Heart left ventricle (tissue), 16 donors: Measurements from ENCODE around the gene CD244. TPM values are rescaled to one million over a fixed set of nuclear protein-coding genes. Genes with fewer than 3 reads are reported as not detected.

Experiments
- ATAC-seq, 4 donors: fragments of 200-7000 bp; cut with Tn5 transposase; one replicate each; pipeline ENCODE4 v1.9.1; 2020 to 2022; ENCODE audit warnings: moderate library complexity in 4 of 4, mild to moderate bottlenecking in 3 of 4, moderate number of reproducible peaks in 1 of 4
- DNase-seq, 5 donors: peaks; one replicate each; pipeline ENCODE4 v3.0.0-alpha.2; 2020
- H3K27ac ChIP-seq, 12 donors: fragments of 200-600 bp; sonication (generic) in 4 of 12; one replicate each; pipeline versions ENCODE4 v1.5.0 to v1.8.0; 2016 to 2022; ENCODE audit warnings: mild to moderate bottlenecking in 2 of 12
- H3K27me3 ChIP-seq, 9 donors: fragments of 200-600 bp; sonication (generic) in 2 of 9; one replicate each; pipeline versions ENCODE4 v1.5.1 to v1.8.0; 2016 to 2022; ENCODE audit warnings: mild to moderate bottlenecking in 3 of 9
- H3K36me3 ChIP-seq, 9 donors: fragments of 200-600 bp; sonication (generic) in 2 of 9; one replicate each; pipeline versions ENCODE4 v1.5.0 to v1.8.0; 2018 to 2022; ENCODE audit warnings: mild to moderate bottlenecking in 2 of 9
- H3K4me1 ChIP-seq, 12 donors: fragments of 200-600 bp; sonication (generic) in 4 of 12; one replicate each; pipeline versions ENCODE4 v1.5.0 to v1.8.0; 2016 to 2022; ENCODE audit warnings: mild to moderate bottlenecking in 3 of 12
- H3K4me3 ChIP-seq, 12 donors: fragments of 200-600 bp; sonication (generic) in 4 of 12; one replicate each; pipeline versions ENCODE4 v1.5.0 to v1.8.0; 2017 to 2022; ENCODE audit warnings: mild to moderate bottlenecking in 9 of 12, moderate library complexity in 4 of 12
- H3K9me3 ChIP-seq, 12 donors: fragments of 200-600 bp; sonication (generic) in 4 of 12; one replicate each; pipeline versions ENCODE4 v1.5.0 to v1.8.0; 2016 to 2022; ENCODE audit warnings: mild to moderate bottlenecking in 1 of 12
- POLR2A ChIP-seq, 2 donors: fragments of 450-650 bp; IDR thresholded peaks; one replicate each; pipeline ENCODE4 v1.6.1; 2017; ENCODE audit warnings: antibody characterized with exemption in 2 of 2, mild to moderate bottlenecking in 2 of 2, moderate library complexity in 2 of 2
- WGBS, 4 donors: extraction: QIAGEN DNeasy Blood & Tissue Kit in 2 of 4; methylation state at CpG; one replicate each; pipeline versions ENCODE4 v1.1.5 to v1.1.7; 2013 to 2018; 5-methylcytosine and 5-hydroxymethylcytosine counted together
- intact Hi-C, 10 donors: fragments of 100-400 bp; cut with DNase I; formaldehyde crosslinking; loops; one replicate each; pipeline versions ENCODE4 v1.11.1 to v1.14.2; 2022
- polyA plus RNA-seq, 2 donors: library from polyadenylated mRNA; stranded (reverse); fragments of 200-250 nt; gene quantifications; one replicate each; pipeline ENCODE4 v1.2.3, GENCODE V29; 2013
- total RNA-seq, 9 donors: library from RNA; depleted of rRNA in 2 of 9; stranded (reverse); fragments of >200 nt in 2 of 9; fragmentation: NEBNext Ultra II Directional in 3 of 9; extraction: Animal tissue kit (Norgen Biotek cat#: 25700) in 3 of 9; gene quantifications; one replicate each; pipeline versions ENCODE4 v1.1.0 to v1.2.4, GENCODE V29; 2016 to 2023
- TF ChIP-seq, protein P1 (sequence below), 12 donors: fragments of 200-600 bp; sonication (generic) in 4 of 12; IDR thresholded peaks; one replicate each; pipeline versions ENCODE4 v1.5.0 to v1.8.0; 2018 to 2022; ENCODE audit warnings: antibody characterized with exemption in 12 of 12, mild to moderate bottlenecking in 5 of 12
- donor health status: ischemic (EF 13 %, LVEDD 7.1; RV severe dilation, severe dysfunction).
- donor health status: healthy with polysubstance abuse.
- donor health status: DM: no; HTN: yes; CAD: no.
- donor health status: DM: no; HTN: no; CAD: no.
- donor health status: ischemic (EF 25% LVEDD 6.9; RV normal size, moderate dysfunction).
- donor health status: ischemic (EF 25% LVEDD 5.7; RV mildly dilated, moderate dysfunction).
- donor health status: healthy.
- donor health status: DM: yes; HTN: yes; CAD: no.
- donor health status: ischemic (EF 35%, LVEDD 5.7; RV mildly dilated, moderate dysfunction).
- donor health status: nonischemic (EF 11% LVEDD 7.7; RV severe dilation, severe dysfunction).
- donor health status: DM: yes; HTN: yes; CAD: no.
- donor health status: PGD.
- donor health status: ischemic (EF 29% LVEDD 5.4; RV normal size, mild dysfunction).
- donor health status: nonischemic (EF 23%, LVEDD 6.1; RV moderate dilation, normal function).

Gene CD244
- total and polyA plus RNA-seq, 11 donors: 0.08 to 2.2 (median 0.29) TPM; not detected in 5

DNA sequence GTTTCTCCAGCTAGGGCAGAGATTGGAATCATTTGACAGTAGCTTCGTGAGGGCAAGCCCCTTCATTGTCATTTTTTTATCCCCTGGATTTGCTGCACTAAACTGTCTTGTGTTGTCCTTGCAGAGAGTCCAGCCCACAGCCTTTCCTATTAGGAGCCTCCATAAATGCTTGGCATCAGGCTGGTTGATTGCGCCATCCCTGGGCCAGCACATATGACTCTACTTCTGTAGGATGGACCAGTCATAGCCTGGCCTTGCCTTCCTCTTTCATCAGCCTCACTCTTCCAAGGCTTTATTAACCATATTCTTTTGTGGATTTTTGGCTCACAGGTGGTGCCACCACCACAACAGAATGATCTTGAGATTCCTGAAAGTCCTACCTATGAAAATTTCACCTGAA, 35.3 kb downstream of the CD244 start:
- TF ChIP-seq, protein P1, sequence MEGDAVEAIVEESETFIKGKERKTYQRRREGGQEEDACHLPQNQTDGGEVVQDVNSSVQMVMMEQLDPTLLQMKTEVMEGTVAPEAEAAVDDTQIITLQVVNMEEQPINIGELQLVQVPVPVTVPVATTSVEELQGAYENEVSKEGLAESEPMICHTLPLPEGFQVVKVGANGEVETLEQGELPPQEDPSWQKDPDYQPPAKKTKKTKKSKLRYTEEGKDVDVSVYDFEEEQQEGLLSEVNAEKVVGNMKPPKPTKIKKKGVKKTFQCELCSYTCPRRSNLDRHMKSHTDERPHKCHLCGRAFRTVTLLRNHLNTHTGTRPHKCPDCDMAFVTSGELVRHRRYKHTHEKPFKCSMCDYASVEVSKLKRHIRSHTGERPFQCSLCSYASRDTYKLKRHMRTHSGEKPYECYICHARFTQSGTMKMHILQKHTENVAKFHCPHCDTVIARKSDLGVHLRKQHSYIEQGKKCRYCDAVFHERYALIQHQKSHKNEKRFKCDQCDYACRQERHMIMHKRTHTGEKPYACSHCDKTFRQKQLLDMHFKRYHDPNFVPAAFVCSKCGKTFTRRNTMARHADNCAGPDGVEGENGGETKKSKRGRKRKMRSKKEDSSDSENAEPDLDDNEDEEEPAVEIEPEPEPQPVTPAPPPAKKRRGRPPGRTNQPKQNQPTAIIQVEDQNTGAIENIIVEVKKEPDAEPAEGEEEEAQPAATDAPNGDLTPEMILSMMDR (IDR thresholded peaks at IDR 0.05): no peak
- TF ChIP-seq POLR2A (IDR thresholded peaks at IDR 0.05): no peak
- H3K27me3 ChIP-seq: peaks cover 0 to 9% (median 0%) of the 10 kb centered on the region in 9 donors
- no peaks in the 10 kb centered on the region for H3K9me3 ChIP-seq
- no peak overlapping the region for H3K4me3 ChIP-seq
- no peak for DNase-seq
- H3K36me3 ChIP-seq: no peaks in the 10 kb centered on the region
- no peaks in the 10 kb centered on the region for H3K4me1 ChIP-seq
- 89 to 97% (median 92%) methylated on average over 2 of the region's 2 CpGs for WGBS, 4 donors
- intact Hi-C loops: loop anchor here in 1 of 10 donors (10.0 kb wide), 1 partner anchor 153 kb away; no protein-coding TSS in a partner anchor
- no peak overlapping the region for H3K27ac ChIP-seq
- no peak for ATAC-seq

DNA sequence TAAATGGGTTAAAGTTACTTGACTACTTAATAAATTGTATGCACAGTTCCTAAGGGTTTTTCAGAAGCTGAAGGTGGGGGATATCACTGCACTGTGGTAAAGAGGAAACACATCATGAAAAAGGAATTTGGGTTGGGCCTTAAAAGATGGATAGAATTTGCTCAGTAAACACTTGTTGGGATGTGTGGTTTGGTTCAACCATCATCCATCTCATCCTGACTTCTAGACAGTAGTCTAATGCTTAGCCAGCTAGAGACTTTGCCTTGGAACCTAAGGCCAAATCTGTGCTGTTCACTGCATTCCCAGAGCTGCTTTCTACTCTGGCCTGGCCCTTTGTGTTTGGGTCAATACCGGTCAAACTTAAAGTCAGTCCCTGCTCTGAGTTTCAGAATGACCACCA, 36.1 kb downstream of the CD244 start:
- 88 to 95% (median 93%) methylated on average over 1 of the region's 1 CpG for WGBS, 4 donors
- Histone ChIP-seq H3K36me3 (no peaks in the 10 kb centered on the region), H3K27me3 (peaks cover 0 to 3% (median 0%) of the 10 kb centered on the region in 9 donors), H3K4me1 (no peaks in the 10 kb centered on the region), H3K27ac (no peak overlapping the region), H3K4me3 (no peak overlapping the region), H3K9me3 (no peaks in the 10 kb centered on the region)
- ATAC-seq (no peak), DNase-seq (no peak)
- intact Hi-C loops: loop anchor here in 1 of 10 donors (10.0 kb wide), 1 partner anchor 152 kb away; no protein-coding TSS in a partner anchor
- no peak for TF ChIP-seq POLR2A (IDR thresholded peaks at IDR 0.05)
- TF ChIP-seq, protein P1 (IDR thresholded peaks at IDR 0.05): no peak

DNA sequence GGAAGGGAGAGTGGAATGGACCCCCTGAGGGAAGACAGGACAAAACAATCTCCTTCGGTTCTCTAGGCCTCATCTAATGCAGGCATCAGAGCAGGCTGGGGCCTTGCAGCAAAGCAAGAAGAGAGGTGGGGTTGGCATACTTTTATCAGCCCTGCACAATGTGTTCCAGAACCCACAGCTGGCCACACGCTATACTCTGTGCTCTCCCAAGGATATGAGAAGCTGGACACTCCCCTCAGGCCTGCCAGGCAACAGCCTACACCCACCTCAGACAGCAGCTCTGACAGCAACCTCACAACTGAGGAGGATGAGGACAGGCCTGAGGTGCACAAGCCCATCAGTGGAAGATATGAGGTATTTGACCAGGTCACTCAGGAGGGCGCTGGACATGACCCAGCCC, 39.4 kb downstream of the CD244 start:
- Histone ChIP-seq H3K27ac (no peak overlapping the region), H3K9me3 (no peaks in the 10 kb centered on the region), H3K27me3 (peaks cover 0 to 5% (median 0%) of the 10 kb centered on the region in 9 donors), H3K36me3 (no peaks in the 10 kb centered on the region), H3K4me3 (no peak overlapping the region), H3K4me1 (no peaks in the 10 kb centered on the region)
- intact Hi-C loops: loop anchor here in 1 of 10 donors (10.0 kb wide), 1 partner anchor 148 kb away; no protein-coding TSS in a partner anchor
- no peak for ATAC-seq
- 70 to 90% (median 78%) methylated on average over 2 to 3 of the region's 3 CpGs for WGBS, 4 donors
- no peak for TF ChIP-seq POLR2A (IDR thresholded peaks at IDR 0.05)
- TF ChIP-seq, protein P1 (IDR thresholded peaks at IDR 0.05): no peak
- DNase-seq: no peak

DNA sequence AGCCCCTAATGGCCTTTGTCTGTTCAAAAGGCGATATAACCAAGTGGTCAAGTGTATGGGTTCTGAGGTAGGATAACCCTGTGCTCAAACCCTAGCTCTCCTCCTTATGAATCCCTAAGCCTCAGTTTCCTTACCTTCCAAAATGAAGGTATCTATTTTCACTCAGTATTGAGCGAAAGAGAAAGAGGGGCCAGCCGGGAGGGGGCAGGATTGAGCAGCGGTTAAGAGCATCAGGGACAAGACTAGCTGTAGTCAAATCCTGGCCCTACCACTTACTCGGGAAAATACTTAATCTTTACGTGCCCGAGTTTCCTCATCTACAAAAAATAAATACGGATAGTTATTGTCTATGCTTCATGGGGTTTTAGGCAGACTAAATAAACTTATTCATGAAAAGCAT, 41.1 kb downstream of the CD244 start:
- no peaks in the 10 kb centered on the region for H3K4me1 ChIP-seq
- H3K27ac ChIP-seq: no peak overlapping the region
- H3K36me3 ChIP-seq: no peaks in the 10 kb centered on the region
- H3K4me3 ChIP-seq: no peak overlapping the region
- DNase-seq (no peak), ATAC-seq (no peak)
- 78 to 81% (median 78%) methylated on average over 8 of the region's 8 CpGs for WGBS, 4 donors
- TF ChIP-seq, protein P1 (IDR thresholded peaks at IDR 0.05): no peak
- no peak for TF ChIP-seq POLR2A (IDR thresholded peaks at IDR 0.05)
- H3K27me3 ChIP-seq: peaks cover 0 to 8% (median 0%) of the 10 kb centered on the region in 9 donors
- H3K9me3 ChIP-seq: no peaks in the 10 kb centered on the region
- intact Hi-C loops: loop anchor here in 1 of 10 donors (10.0 kb wide), 1 partner anchor 147 kb away; no protein-coding TSS in a partner anchor
